ENCODE results near the gene PDE4A.
"Not testable (repeated sequence)": the region's sequence is repeated elsewhere in the genome, so short reads cannot be mapped to it uniquely, and the experiment has no call there.

The PDE4A gene

GRCh38 chr19:10430505-10431253, 10.3 kb downstream of the PDE4A start:
- no peak for DNase-seq

- DNase-seq, result no peak
These were observed 11.1 kb downstream of the PDE4A start for GRCh38 chr19:10431254-10431942.

- no peak for DNase-seq
These were observed 11.8 kb downstream of the PDE4A start for GRCh38 chr19:10431943-10432735.

GRCh38 chr19:10432736-10433130, 12.4 kb downstream of the PDE4A start:
- no peak for DNase-seq

GRCh38 chr19:10433131-10433536, 12.8 kb downstream of the PDE4A start:
- no peak for DNase-seq

GRCh38 chr19:10439588-10439987, 19.2 kb downstream of the PDE4A start:
- no peak for DNase-seq

GRCh38 chr19:10442698-10443097, 22.4 kb downstream of the PDE4A start:
- DNase-seq, result no peak

GRCh38 chr19:10449037-10449436, 28.7 kb downstream of the PDE4A start:
- DNase-seq, result no peak

GRCh38 chr19:10450191-10450852, 30.0 kb downstream of the PDE4A start:
- DNase-seq, result no peak

GRCh38 chr19:10450853-10451609, 30.7 kb downstream of the PDE4A start:
- no peak for DNase-seq

- no peak for DNase-seq
These were observed 32.6 kb downstream of the PDE4A start for GRCh38 chr19:10452726-10453618.

GRCh38 chr19:10453852-10454251, 33.5 kb downstream of the PDE4A start:
- no peak for DNase-seq

- peak; percentile 23 for DNase-seq
These were observed 33.9 kb downstream of the PDE4A start for GRCh38 chr19:10454267-10454666.

GRCh38 chr19:10458733-10459132, 38.4 kb downstream of the PDE4A start:
- DNase-seq, result not testable (repeated sequence)

GRCh38 chr19:10460714-10461046, 40.3 kb downstream of the PDE4A start:
- DNase-seq, result no peak

- peak; percentile 63 for DNase-seq
These were observed 41.0 kb downstream of the PDE4A start for GRCh38 chr19:10461047-10461949.

- not testable (repeated sequence) for DNase-seq
These were observed 41.7 kb downstream of the PDE4A start for GRCh38 chr19:10462042-10462441.

- DNase-seq, result no peak
These were observed 42.2 kb downstream of the PDE4A start for GRCh38 chr19:10462557-10462956.

- DNase-seq, result no peak
These were observed 44.1 kb downstream of the PDE4A start for GRCh38 chr19:10464456-10464855.

- no peak for DNase-seq
These were observed 46.9 kb downstream of the PDE4A start for GRCh38 chr19:10467104-10467706.
